HL-60 (cell line): ENCODE measurements around the gene ANKRD40.

Experiments
- DNase-seq, 2 experiments: peaks; one replicate each; pipeline ENCODE4 v3.0.0-alpha.2; 2010 to 2020; ENCODE audit warnings: low read depth in 1 of 2, low spot score in 1 of 2
- H3K27ac ChIP-seq: fragments of 250-450 bp; sonication (Bioruptor Pico); replicated peaks from 2 replicates; pipeline ENCODE4 v1.5.1; 2020; ENCODE audit warnings: mild to moderate bottlenecking, moderate library complexity
- H3K27me3 ChIP-seq: fragments of 250-450 bp; sonication (Bioruptor Pico); 2 replicates; pipeline ENCODE4 v1.5.1; 2021; ENCODE audit warnings: mild to moderate bottlenecking, moderate library complexity; ENCODE audit not compliant: insufficient read depth, poor library complexity, severe bottlenecking
- H3K4me3 ChIP-seq: replicated peaks from 2 replicates; pipeline ENCODE4 v1.5.1; 2011; ENCODE audit warnings: mild to moderate bottlenecking, control low read depth, low read length; ENCODE audit not compliant: insufficient read depth
- CTCF ChIP-seq: IDR thresholded peaks from one replicate; pipeline ENCODE4 v1.5.1; 2011; ENCODE audit warnings: low read length, control low read depth, inconsistent platforms; ENCODE audit not compliant: insufficient read depth
- GABPA ChIP-seq: IDR thresholded peaks from 2 replicates; pipeline ENCODE4 v1.6.1; 2012; ENCODE audit warnings: low read depth
- POLR2AphosphoS5 ChIP-seq: IDR thresholded peaks from 2 replicates; pipeline ENCODE4 v1.6.1; 2012; ENCODE audit warnings: low read depth
- REST ChIP-seq: IDR thresholded peaks from 2 replicates; pipeline ENCODE4 v1.6.1; 2012; ENCODE audit warnings: low read depth; ENCODE audit not compliant: insufficient replicate concordance
- SPI1 ChIP-seq: IDR thresholded peaks from 2 replicates; pipeline ENCODE4 v1.6.1; 2012; ENCODE audit warnings: low read depth, mild to moderate bottlenecking, borderline replicate concordance

ANKRD40 gene

GRCh38 chr17:50745631-50746030 lies 37.9 kb upstream of the ANKRD40 start:
- no peak overlapping the region for H3K4me3 ChIP-seq
- no peak for DNase-seq
- H3K27ac ChIP-seq: no peak overlapping the region
- no peak for TF ChIP-seq CTCF
- no peak for TF ChIP-seq REST
- no peak for TF ChIP-seq SPI1
- no peak for TF ChIP-seq POLR2AphosphoS5
- TF ChIP-seq GABPA: no peak
- H3K27me3 ChIP-seq: no peaks in the 10 kb centered on the region

GRCh38 chr17:50739098-50739497 lies 31.4 kb upstream of the ANKRD40 start:
- TF ChIP-seq GABPA: no peak
- no peak for TF ChIP-seq REST
- TF ChIP-seq POLR2AphosphoS5: no peak
- TF ChIP-seq SPI1: no peak
- no peak for TF ChIP-seq CTCF
- Histone ChIP-seq H3K27ac (no peak overlapping the region), H3K4me3 (no peak overlapping the region), H3K27me3 (no peaks in the 10 kb centered on the region)
- DNase-seq: no peak

- no peak overlapping the region for H3K27ac ChIP-seq
Measured at GRCh38 chr17:50737118-50737698, 29.5 kb upstream of the ANKRD40 start.

More at GRCh38 chr17:50737118-50737698, 29.5 kb upstream of the ANKRD40 start:
- TF ChIP-seq CTCF: no peak
- TF ChIP-seq REST: no peak
- TF ChIP-seq POLR2AphosphoS5: no peak
- no peak for TF ChIP-seq SPI1
- no peak for TF ChIP-seq GABPA
- no peaks in the 10 kb centered on the region for H3K27me3 ChIP-seq
- no peak for DNase-seq
- no peak overlapping the region for H3K4me3 ChIP-seq
